OCI-LY3 (cell line): Measurements from ENCODE around the gene CD63.

Experiments
- CTCF ChIP-seq: fragments of 200-600, 300-600 bp; sonication (generic); IDR thresholded peaks from 2 replicates; pipeline ENCODE4 v1.5.1; 2014; ENCODE audit warnings: antibody characterized with exemption, low read length, low read depth
- EZH2phosphoT487 ChIP-seq: fragments of 200-600 bp; shearing (Covaris generic); IDR thresholded peaks from 2 replicates; pipeline ENCODE4 v1.6.1; 2018; ENCODE audit warnings: antibody characterized with exemption, mixed run types, low read depth

DNA sequence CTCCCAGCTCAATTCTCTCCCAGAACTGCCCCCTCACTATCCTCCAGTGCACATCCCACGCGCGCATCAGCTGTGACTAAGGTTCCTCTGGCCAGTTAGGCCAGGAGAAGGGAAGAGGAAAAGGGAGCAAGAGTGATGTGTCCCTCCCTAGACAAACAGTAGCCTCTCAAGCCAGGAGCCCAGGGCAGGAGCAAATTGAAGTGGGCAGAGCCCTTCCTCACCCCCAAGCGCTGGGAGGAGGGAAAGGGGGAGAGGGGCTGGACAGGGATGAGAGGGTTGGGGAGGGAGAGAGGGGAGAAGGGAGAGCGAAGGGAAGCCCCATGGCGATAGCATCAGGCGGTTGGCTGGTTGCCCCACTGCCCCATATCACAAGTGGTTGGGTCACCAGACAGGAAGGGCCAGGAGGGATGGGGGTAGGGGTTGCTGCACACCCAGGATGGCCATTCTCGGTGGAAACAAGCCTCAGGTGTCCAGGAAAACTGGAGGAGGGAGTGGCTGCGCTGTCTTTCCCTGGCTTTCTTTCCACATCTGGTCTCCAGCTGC lies 1.1 kb downstream of the CD63 start:
- no peak for TF ChIP-seq CTCF
- no peak for TF ChIP-seq EZH2phosphoT487
